IPS-11a (cell line): ENCODE results near the gene RASAL1.
A peak's percentile ranks its signal among the peaks of the same experiment; 100 is the strongest.

ENCODE experiments used
- H3K4me3 ChIP-seq: one replicate; pipeline ENCODE4 v1.5.1; 2013; ENCODE audit warnings: low read depth, low read length, control low read depth

The RASAL1 gene

GRCh38 chr12:113077057-113077858, 58.3 kb downstream of the RASAL1 start:
- H3K4me3 ChIP-seq, result peak overlapping the region; percentile 43

- H3K4me3 ChIP-seq, result no peak overlapping the region
Observed at GRCh38 chr12:113075137-113075683, 60.4 kb downstream of the RASAL1 start.

- no peak overlapping the region for H3K4me3 ChIP-seq
Observed at GRCh38 chr12:113073586-113073985, 62.0 kb downstream of the RASAL1 start.

GRCh38 chr12:113072136-113072535, 63.4 kb downstream of the RASAL1 start:
- H3K4me3 ChIP-seq, result no peak overlapping the region

- no peak overlapping the region for H3K4me3 ChIP-seq
Observed at GRCh38 chr12:113071135-113072112, 64.1 kb downstream of the RASAL1 start.

GRCh38 chr12:113070117-113070906, 65.2 kb downstream of the RASAL1 start:
- no peak overlapping the region for H3K4me3 ChIP-seq

GRCh38 chr12:113069751-113070116, 65.8 kb downstream of the RASAL1 start:
- no peak overlapping the region for H3K4me3 ChIP-seq

- H3K4me3 ChIP-seq, result no peak overlapping the region
Observed at GRCh38 chr12:113069149-113069548, 66.4 kb downstream of the RASAL1 start.

- H3K4me3 ChIP-seq, result no peak overlapping the region
Observed at GRCh38 chr12:113067987-113068935, 67.3 kb downstream of the RASAL1 start.

GRCh38 chr12:113066813-113067400, 68.7 kb downstream of the RASAL1 start:
- no peak overlapping the region for H3K4me3 ChIP-seq

GRCh38 chr12:113065126-113066007, 70.2 kb downstream of the RASAL1 start:
- H3K4me3 ChIP-seq, result no peak overlapping the region

- H3K4me3 ChIP-seq, result no peak overlapping the region
Observed at GRCh38 chr12:113064395-113065125, 71.0 kb downstream of the RASAL1 start.

- H3K4me3 ChIP-seq, result no peak overlapping the region
Observed at GRCh38 chr12:113063396-113064350, 71.9 kb downstream of the RASAL1 start.

- no peak overlapping the region for H3K4me3 ChIP-seq
Observed at GRCh38 chr12:113062502-113063395, 72.8 kb downstream of the RASAL1 start.

GRCh38 chr12:113061061-113061694, 74.4 kb downstream of the RASAL1 start:
- no peak overlapping the region for H3K4me3 ChIP-seq
